Neural cell (in vitro differentiated cells): ENCODE measurements around the gene CD40. TPM values are rescaled to one million over a fixed set of nuclear protein-coding genes. Genes with fewer than 3 reads are reported as not detected.

Source experiments
- H2AFZ ChIP-seq: fragments of 200-600, 300-800 bp; sonication (generic), shearing (Covaris generic); 2 replicates; pipeline ENCODE4 v1.6.0; 2014; ENCODE audit warnings: low read depth, mild to moderate bottlenecking, antibody characterized with exemption, low read length, moderate library complexity
- H3F3A ChIP-seq: fragments of 200-600 bp; shearing (Covaris generic); 2 replicates; pipeline ENCODE4 v1.6.1; 2016; ENCODE audit warnings: mild to moderate bottlenecking, moderate library complexity, mixed read lengths, antibody characterized with exemption, low read length; ENCODE audit not compliant: insufficient read depth, poor library complexity, severe bottlenecking
- H3K27ac ChIP-seq: fragments of 200-600, 300-800 bp; sonication (generic), shearing (Covaris generic); 2 replicates; pipeline ENCODE4 v1.5.1; 2014; ENCODE audit warnings: mild to moderate bottlenecking, low read length, moderate library complexity
- H3K27me3 ChIP-seq: fragments of 300-800, 200-600 bp; sonication (generic), shearing (Covaris generic); 2 replicates; pipeline ENCODE4 v1.6.0; 2014; ENCODE audit warnings: mild to moderate bottlenecking, low read depth, low read length, moderate library complexity; ENCODE audit not compliant: insufficient read depth
- H3K36me3 ChIP-seq: fragments of 300-800, 200-600 bp; sonication (generic), shearing (Covaris generic); 2 replicates; pipeline ENCODE4 v1.5.1; 2014; ENCODE audit warnings: mild to moderate bottlenecking, antibody characterized with exemption, low read length, moderate library complexity; ENCODE audit not compliant: insufficient read depth
- H3K4me2 ChIP-seq: fragments of 300-800, 200-600 bp; sonication (generic), shearing (Covaris generic); 2 replicates; pipeline ENCODE4 v1.6.0; 2014; ENCODE audit warnings: mild to moderate bottlenecking, low read length
- H3K4me3 ChIP-seq: fragments of 300-800, 200-600 bp; sonication (generic), shearing (Covaris generic); 2 replicates; pipeline ENCODE4 v1.5.1; 2014; ENCODE audit warnings: mild to moderate bottlenecking, low read length, moderate library complexity
- H3K79me2 ChIP-seq: fragments of 200-600 bp; shearing (Covaris generic); replicated peaks from 2 replicates; pipeline ENCODE4 v1.6.0; 2014; ENCODE audit warnings: mild to moderate bottlenecking, low read length, moderate library complexity; ENCODE audit not compliant: insufficient read depth
- H3K9ac ChIP-seq: fragments of 300-800, 200-600 bp; sonication (generic), shearing (Covaris generic); 2 replicates; pipeline ENCODE4 v1.6.1; 2016; ENCODE audit warnings: mild to moderate bottlenecking, low read length, mixed read lengths
- H3K9me2 ChIP-seq: fragments of 200-600 bp; shearing (Covaris generic); 2 replicates; pipeline ENCODE4 v1.6.1; 2016; ENCODE audit warnings: mild to moderate bottlenecking, low read length, mixed read lengths; ENCODE audit not compliant: insufficient read depth
- H3K9me3 ChIP-seq: fragments of 200-600, 300-800 bp; sonication (generic), shearing (Covaris generic); 2 replicates; pipeline ENCODE4 v1.6.1; 2016; ENCODE audit warnings: mild to moderate bottlenecking, mixed run types, low read length, moderate library complexity, mixed read lengths
- H4K20me1 ChIP-seq: fragments of 200-600 bp; shearing (Covaris generic); 2 replicates; pipeline ENCODE4 v1.6.1; 2016; ENCODE audit warnings: mild to moderate bottlenecking, mixed run types; ENCODE audit not compliant: insufficient read depth
- CTCF ChIP-seq: fragments of 450-650 bp; IDR thresholded peaks from 2 replicates; pipeline ENCODE4 v1.5.1; 2014; ENCODE audit warnings: antibody characterized with exemption, mild to moderate bottlenecking, moderate library complexity; ENCODE audit not compliant: poor library complexity, severe bottlenecking
- EP300 ChIP-seq: fragments of 450-650 bp; conservative IDR thresholded peaks from 2 replicates; pipeline ENCODE4 v1.6.1; 2014; ENCODE audit warnings: antibody characterized with exemption, mild to moderate bottlenecking, moderate library complexity; ENCODE audit not compliant: poor library complexity, severe bottlenecking
- EZH2 ChIP-seq: fragments of 200-600, 300-800 bp; shearing (Covaris generic), sonication (generic); IDR thresholded peaks from 2 replicates; pipeline ENCODE4 v1.6.1; 2014; ENCODE audit warnings: antibody characterized with exemption, low read length, borderline replicate concordance, mild to moderate bottlenecking; ENCODE audit not compliant: insufficient read depth, poor library complexity, severe bottlenecking
- MXI1 ChIP-seq: fragments of 450-650 bp; conservative IDR thresholded peaks from 2 replicates; pipeline ENCODE4 v1.6.1; 2014; ENCODE audit warnings: antibody characterized with exemption, mild to moderate bottlenecking; ENCODE audit not compliant: poor library complexity, severe bottlenecking
- POLR2AphosphoS5 ChIP-seq: IDR thresholded peaks from 2 replicates; pipeline ENCODE4 v1.6.1; 2012
- RAD21 ChIP-seq: fragments of 450-650 bp; conservative IDR thresholded peaks from 2 replicates; pipeline ENCODE4 v1.6.1; 2014; ENCODE audit warnings: antibody characterized with exemption, mild to moderate bottlenecking, moderate library complexity
- SMC3 ChIP-seq: fragments of 450-650 bp; conservative IDR thresholded peaks from 2 replicates; pipeline ENCODE4 v1.6.1; 2014; ENCODE audit warnings: antibody characterized with exemption, mild to moderate bottlenecking, moderate library complexity; ENCODE audit not compliant: poor library complexity
- TAF1 ChIP-seq: IDR thresholded peaks from 2 replicates; pipeline ENCODE4 v1.6.1; 2012; ENCODE audit warnings: low read depth
- polyA plus RNA-seq: library from polyadenylated mRNA; depleted of rRNA; stranded (reverse); fragments of >200 nt; gene quantifications from 2 replicates; pipeline ENCODE4 v1.2.3, GENCODE V29; 2014
- TF ChIP-seq, protein P1 (sequence below): IDR thresholded peaks from 2 replicates; pipeline ENCODE4 v1.6.1; 2012; ENCODE audit warnings: borderline replicate concordance

The CD40 gene
- polyA plus RNA-seq, 1 donor from 2014 or later: not detected

DNA sequence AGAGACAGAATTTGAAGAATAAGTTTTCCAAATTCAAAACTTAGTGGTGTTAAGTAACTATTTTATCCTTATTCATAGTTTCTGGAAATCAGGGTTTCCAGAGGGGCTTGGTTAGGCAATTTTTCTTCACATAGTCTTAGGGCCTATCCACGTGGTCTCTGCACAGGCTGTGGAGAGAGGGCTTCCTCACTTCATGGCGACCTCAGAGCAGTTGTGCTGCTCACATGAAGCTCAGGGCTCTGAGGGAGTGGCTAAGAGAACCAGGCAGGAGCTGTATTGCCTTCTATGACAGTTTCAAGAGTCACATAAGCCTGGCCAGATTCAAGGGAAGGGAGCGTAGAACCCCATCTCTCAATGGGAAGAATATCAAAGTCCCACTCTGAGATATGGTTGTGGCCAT, 13.9 kb upstream of the CD40 start:
- H3K9ac ChIP-seq: no peak overlapping the region
- TF ChIP-seq EP300: no peak
- no peak for TF ChIP-seq EZH2
- no peak for TF ChIP-seq SMC3
- TF ChIP-seq CTCF: no peak
- TF ChIP-seq, protein P1, sequence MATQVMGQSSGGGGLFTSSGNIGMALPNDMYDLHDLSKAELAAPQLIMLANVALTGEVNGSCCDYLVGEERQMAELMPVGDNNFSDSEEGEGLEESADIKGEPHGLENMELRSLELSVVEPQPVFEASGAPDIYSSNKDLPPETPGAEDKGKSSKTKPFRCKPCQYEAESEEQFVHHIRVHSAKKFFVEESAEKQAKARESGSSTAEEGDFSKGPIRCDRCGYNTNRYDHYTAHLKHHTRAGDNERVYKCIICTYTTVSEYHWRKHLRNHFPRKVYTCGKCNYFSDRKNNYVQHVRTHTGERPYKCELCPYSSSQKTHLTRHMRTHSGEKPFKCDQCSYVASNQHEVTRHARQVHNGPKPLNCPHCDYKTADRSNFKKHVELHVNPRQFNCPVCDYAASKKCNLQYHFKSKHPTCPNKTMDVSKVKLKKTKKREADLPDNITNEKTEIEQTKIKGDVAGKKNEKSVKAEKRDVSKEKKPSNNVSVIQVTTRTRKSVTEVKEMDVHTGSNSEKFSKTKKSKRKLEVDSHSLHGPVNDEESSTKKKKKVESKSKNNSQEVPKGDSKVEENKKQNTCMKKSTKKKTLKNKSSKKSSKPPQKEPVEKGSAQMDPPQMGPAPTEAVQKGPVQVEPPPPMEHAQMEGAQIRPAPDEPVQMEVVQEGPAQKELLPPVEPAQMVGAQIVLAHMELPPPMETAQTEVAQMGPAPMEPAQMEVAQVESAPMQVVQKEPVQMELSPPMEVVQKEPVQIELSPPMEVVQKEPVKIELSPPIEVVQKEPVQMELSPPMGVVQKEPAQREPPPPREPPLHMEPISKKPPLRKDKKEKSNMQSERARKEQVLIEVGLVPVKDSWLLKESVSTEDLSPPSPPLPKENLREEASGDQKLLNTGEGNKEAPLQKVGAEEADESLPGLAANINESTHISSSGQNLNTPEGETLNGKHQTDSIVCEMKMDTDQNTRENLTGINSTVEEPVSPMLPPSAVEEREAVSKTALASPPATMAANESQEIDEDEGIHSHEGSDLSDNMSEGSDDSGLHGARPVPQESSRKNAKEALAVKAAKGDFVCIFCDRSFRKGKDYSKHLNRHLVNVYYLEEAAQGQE: no peak
- no peaks in the 10 kb centered on the region for H3F3A ChIP-seq
- no peak overlapping the region for H3K4me2 ChIP-seq
- no peaks in the 10 kb centered on the region for H3K9me3 ChIP-seq
- H3K36me3 ChIP-seq: no peaks in the 10 kb centered on the region
- no peaks in the 10 kb centered on the region for H3K79me2 ChIP-seq
- no peaks in the 10 kb centered on the region for H3K9me2 ChIP-seq
- H3K4me3 ChIP-seq: no peak overlapping the region
- H2AFZ ChIP-seq: no peak overlapping the region
- no peaks in the 10 kb centered on the region for H4K20me1 ChIP-seq
- no peak overlapping the region for H3K27ac ChIP-seq
- no peaks in the 10 kb centered on the region for H3K27me3 ChIP-seq

- Histone ChIP-seq H3K9me2 (no peaks in the 10 kb centered on the region), H3K27me3 (no peaks in the 10 kb centered on the region)
- TF ChIP-seq SMC3 (no peak), CTCF (no peak), RAD21 (no peak), TAF1 (no peak), EZH2 (no peak), EP300 (no peak), MXI1 (no peak), POLR2AphosphoS5 (no peak)
- TF ChIP-seq, protein P1: no peak
Measured at GRCh38 chr20:46107061-46107460, 11.1 kb upstream of the CD40 start.

More at GRCh38 chr20:46107061-46107460, 11.1 kb upstream of the CD40 start:
- H3K36me3 ChIP-seq: no peaks in the 10 kb centered on the region
- no peaks in the 10 kb centered on the region for H3F3A ChIP-seq
- no peak overlapping the region for H3K27ac ChIP-seq
- H3K4me2 ChIP-seq: no peak overlapping the region
- H3K9ac ChIP-seq: no peak overlapping the region
- H3K4me3 ChIP-seq: no peak overlapping the region
- no peaks in the 10 kb centered on the region for H3K9me3 ChIP-seq
- no peaks in the 10 kb centered on the region for H4K20me1 ChIP-seq
- no peaks in the 10 kb centered on the region for H3K79me2 ChIP-seq
- H2AFZ ChIP-seq: no peak overlapping the region
